LNCaP clone FGC (cell line): ENCODE data around the gene TEP1.

ENCODE experiments used
- DNase-seq: peaks from one replicate; pipeline ENCODE4 v3.0.0-alpha.2; 2011; ENCODE audit warnings: low read depth
- H3K4me3 ChIP-seq: 2 replicates; pipeline ENCODE4 v1.5.1; 2011; ENCODE audit warnings: mild to moderate bottlenecking, low read depth, low read length, control low read depth
- CTCF ChIP-seq: IDR thresholded peaks from 2 replicates; pipeline ENCODE4 v1.5.1; 2012; ENCODE audit warnings: mild to moderate bottlenecking; ENCODE audit not compliant: control insufficient read depth, insufficient read depth; ENCODE audit errors: extremely low read depth

Gene TEP1

GRCh38 chr14:20409226-20409625 lies 4.1 kb downstream of the TEP1 start:
- DNase-seq: no peak
- no peak for TF ChIP-seq CTCF
- H3K4me3 ChIP-seq: no peak overlapping the region

GRCh38 chr14:20403521-20403920 lies 9.8 kb downstream of the TEP1 start:
- DNase-seq: no peak
- TF ChIP-seq CTCF: no peak
- no peak overlapping the region for H3K4me3 ChIP-seq

GRCh38 chr14:20400965-20401593 lies 12.2 kb downstream of the TEP1 start:
- no peak for TF ChIP-seq CTCF
- no peak for DNase-seq
- H3K4me3 ChIP-seq: no peak overlapping the region

DNA sequence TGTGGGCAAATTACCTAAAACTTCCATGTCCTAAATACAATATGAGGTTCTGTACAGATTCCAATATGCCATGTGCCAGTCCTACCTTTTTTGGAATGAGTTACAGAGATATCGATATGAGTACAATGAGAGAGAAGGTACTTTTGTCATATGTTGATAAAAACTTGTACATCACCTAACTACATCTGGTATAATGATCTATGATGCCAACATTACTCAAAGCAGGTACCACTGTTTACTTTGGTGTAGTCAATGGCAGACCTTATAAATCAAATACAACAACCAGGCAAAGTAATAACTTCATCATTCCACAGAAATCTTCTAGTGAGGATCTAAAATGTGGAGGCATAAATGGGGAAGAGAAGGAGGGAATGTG lies 12.7 kb downstream of the TEP1 start:
- no peak for DNase-seq
- TF ChIP-seq CTCF: no peak
- H3K4me3 ChIP-seq: no peak overlapping the region

GRCh38 chr14:20397511-20397910 lies 15.8 kb downstream of the TEP1 start:
- no peak overlapping the region for H3K4me3 ChIP-seq
- DNase-seq: no peak

GRCh38 chr14:20391505-20391904 lies 21.8 kb downstream of the TEP1 start:
- H3K4me3 ChIP-seq: no peak overlapping the region
- no peak for DNase-seq
- no peak for TF ChIP-seq CTCF

More at GRCh38 chr14:20397511-20397910, 15.8 kb downstream of the TEP1 start:
- no peak for TF ChIP-seq CTCF

DNA sequence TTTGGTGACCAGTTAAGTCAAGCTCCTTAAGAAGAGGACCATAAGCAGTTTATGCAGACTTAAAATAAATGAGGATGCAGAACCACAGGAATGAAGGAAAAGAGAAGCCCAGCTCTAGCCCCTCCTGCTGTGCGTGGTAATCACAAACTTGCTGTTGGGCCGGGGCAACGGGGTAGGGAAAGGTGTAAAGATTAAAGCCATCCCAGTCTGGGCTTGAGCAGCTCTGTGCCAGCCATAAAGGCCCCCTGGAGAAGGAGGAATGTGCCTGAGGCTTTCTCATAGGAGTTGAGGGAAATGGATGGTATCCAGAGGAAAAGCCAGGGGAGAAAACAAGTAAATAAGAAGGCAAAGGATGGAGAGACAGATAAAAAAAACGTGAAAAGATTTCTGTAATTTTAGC lies 25.1 kb downstream of the TEP1 start:
- no peak for TF ChIP-seq CTCF
- H3K4me3 ChIP-seq: no peak overlapping the region
- no peak for DNase-seq
